HG03342 (cell line): Measurements from ENCODE around the gene ARID1B.

Experiments
- ATAC-seq: cut with Tn5 transposase; IDR thresholded peaks from one replicate; pipeline ENCODE4 v1.9.1; 2021; ENCODE audit warnings: mild to moderate bottlenecking, moderate library complexity; ENCODE audit not compliant: unreplicated experiment

Gene ARID1B

GRCh38 chr6:156901309-156902019 lies 124.3 kb downstream of the ARID1B start:
- ATAC-seq: no peak

- no peak for ATAC-seq
Observed at GRCh38 chr6:156902782-156903181, 125.6 kb downstream of the ARID1B start.

GRCh38 chr6:156904176-156904967 lies 127.2 kb downstream of the ARID1B start:
- no peak for ATAC-seq

GRCh38 chr6:156905801-156906200 lies 128.6 kb downstream of the ARID1B start:
- no peak for ATAC-seq

GRCh38 chr6:156906451-156906850 lies 129.3 kb downstream of the ARID1B start:
- no peak for ATAC-seq

- ATAC-seq: no peak
Observed at GRCh38 chr6:156909212-156910010, 132.2 kb downstream of the ARID1B start.

GRCh38 chr6:156910011-156910334 lies 132.8 kb downstream of the ARID1B start:
- ATAC-seq: no peak

- ATAC-seq: no peak
Observed at GRCh38 chr6:156910938-156911337, 133.8 kb downstream of the ARID1B start.

GRCh38 chr6:156911581-156911980 lies 134.4 kb downstream of the ARID1B start:
- no peak for ATAC-seq

GRCh38 chr6:156912431-156912830 lies 135.3 kb downstream of the ARID1B start:
- ATAC-seq: no peak

- no peak for ATAC-seq
Observed at GRCh38 chr6:156914181-156914580, 137.0 kb downstream of the ARID1B start.

GRCh38 chr6:156916130-156916801 lies 139.1 kb downstream of the ARID1B start:
- ATAC-seq: peak; percentile 59

- peak; percentile 66 for ATAC-seq
Observed at GRCh38 chr6:156917213-156917612, 140.0 kb downstream of the ARID1B start.

GRCh38 chr6:156918647-156919046 lies 141.5 kb downstream of the ARID1B start:
- ATAC-seq: no peak

GRCh38 chr6:156919370-156919769 lies 142.2 kb downstream of the ARID1B start:
- ATAC-seq: no peak

- no peak for ATAC-seq
Observed at GRCh38 chr6:156919814-156920369, 142.7 kb downstream of the ARID1B start.

- no peak for ATAC-seq
Observed at GRCh38 chr6:156924246-156924645, 147.1 kb downstream of the ARID1B start.

GRCh38 chr6:156925026-156925425 lies 147.8 kb downstream of the ARID1B start:
- no peak for ATAC-seq

GRCh38 chr6:156925718-156926607 lies 148.8 kb downstream of the ARID1B start:
- ATAC-seq: peak; percentile 83

GRCh38 chr6:156928126-156928525 lies 150.9 kb downstream of the ARID1B start:
- ATAC-seq: no peak
